SK-N-SH (cell line): ENCODE data around the gene LLGL2. TPM values are rescaled to one million over a fixed set of nuclear protein-coding genes. Genes with fewer than 3 reads are reported as not detected.

Experiments used
- CTCF ChIA-PET: fragments of 300-600, 350-600 bp; formaldehyde crosslinking; extraction: SDS; loops from one replicate; lab custom pipeline; 2021; lab: Yijun Ruan, JAX
- POLR2A ChIA-PET: fragments of 350-600 bp; sonication (Branson Sonifier 250); formaldehyde crosslinking; extraction: SDS; loops from one replicate; lab custom pipeline; 2020; ENCODE audit warnings: antibody characterized with exemption, inconsistent platforms; lab: Yijun Ruan, JAX
- DNase-seq: peaks from one replicate; pipeline ENCODE4 v3.0.0; 2012
- H2AFZ ChIP-seq: fragments of 200-600 bp; sonication (generic); 2 replicates; pipeline ENCODE4 v1.8.1; 2016; ENCODE audit warnings: antibody characterized with exemption, mild to moderate bottlenecking, low read depth
- H3F3A ChIP-seq: fragments of 200-600 bp; sonication (generic); replicated peaks from 2 replicates; pipeline ENCODE3; 2016; ENCODE audit warnings: antibody characterized with exemption, mild to moderate bottlenecking; ENCODE audit not compliant: insufficient read depth
- H3K27ac ChIP-seq, 2 experiments: fragments of 200-500 bp in 1 of 2; fragments of 200-600 bp in 1 of 2; sonication (Bioruptor generic) in 1 of 2; sonication (generic), shearing (Covaris generic) in 1 of 2; 2 replicates each; pipeline versions ENCODE4 v1.5.1 to v1.6.1; 2014 to 2016; ENCODE audit warnings: low read depth in 2 of 2, inconsistent platforms in 1 of 2, low read length in 1 of 2, mild to moderate bottlenecking in 1 of 2, mixed read lengths in 1 of 2
- H3K27me3 ChIP-seq: fragments of 200-600 bp; sonication (generic), shearing (Covaris generic); 2 replicates; pipeline ENCODE4 v1.6.1; 2016; ENCODE audit warnings: mixed run types; ENCODE audit not compliant: insufficient read depth
- H3K36me3 ChIP-seq, 2 experiments: fragments of 200-500 bp in 1 of 2; fragments of 200-600 bp in 1 of 2; sonication (Bioruptor generic) in 1 of 2; sonication (generic) in 1 of 2; replicated peaks in 1 of 2; 2 replicates each; pipeline versions ENCODE3 to v1.5.1; 2014 to 2016; ENCODE audit warnings: low read length in 1 of 2, mild to moderate bottlenecking in 1 of 2; ENCODE audit not compliant: insufficient read depth in 2 of 2, control insufficient read depth in 1 of 2
- H3K4me1 ChIP-seq, 2 experiments: fragments of 200-500 bp in 1 of 2; fragments of 200-600 bp in 1 of 2; sonication (Bioruptor generic) in 1 of 2; sonication (generic), shearing (Covaris generic) in 1 of 2; 2 replicates each; pipeline versions ENCODE4 v1.5.1 to v1.6.1; 2014 to 2016; ENCODE audit warnings: low read depth in 1 of 2, low read length in 1 of 2, mixed run types in 1 of 2; ENCODE audit not compliant: insufficient read depth in 2 of 2, control insufficient read depth in 1 of 2
- H3K4me2 ChIP-seq: fragments of 200-600 bp; sonication (generic), shearing (Covaris generic); 2 replicates; pipeline ENCODE4 v1.6.1; 2017; ENCODE audit warnings: mixed run types
- H3K4me3 ChIP-seq, 2 experiments: fragments of 200-500 bp in 1 of 2; fragments of 200-600 bp in 1 of 2; sonication (Bioruptor generic) in 1 of 2; sonication (generic), shearing (Covaris generic) in 1 of 2; 2 replicates each; pipeline versions ENCODE4 v1.5.1 to v1.8.1; 2014 to 2016; ENCODE audit warnings: low read depth in 2 of 2, inconsistent platforms in 1 of 2, low read length in 1 of 2, mild to moderate bottlenecking in 1 of 2, mixed read lengths in 1 of 2, moderate library complexity in 1 of 2
- H3K79me2 ChIP-seq: fragments of 200-600 bp; sonication (generic); 2 replicates; pipeline ENCODE4 v1.8.1; 2017; ENCODE audit warnings: mild to moderate bottlenecking; ENCODE audit not compliant: insufficient read depth
- H3K9ac ChIP-seq: fragments of 200-600 bp; sonication (generic); 2 replicates; pipeline ENCODE4 v1.6.1; 2017; ENCODE audit warnings: mixed run types
- H3K9me2 ChIP-seq: fragments of 200-600 bp; sonication (generic); 2 replicates; pipeline ENCODE4 v1.6.1; 2017; ENCODE audit warnings: mixed run types
- H3K9me3 ChIP-seq: fragments of 200-600 bp; sonication (generic); 2 replicates; pipeline ENCODE4 v1.6.1; 2017; ENCODE audit warnings: mixed run types, mild to moderate bottlenecking, moderate library complexity
- H4K20me1 ChIP-seq: fragments of 200-600 bp; sonication (generic); 2 replicates; pipeline ENCODE4 v1.6.1; 2017; ENCODE audit warnings: mild to moderate bottlenecking, mixed run types; ENCODE audit not compliant: insufficient read depth
- CTCF ChIP-seq: fragments of 200-600 bp; sonication (generic); IDR thresholded peaks from 2 replicates; pipeline ENCODE4 v1.6.1; 2017; ENCODE audit warnings: antibody characterized with exemption, mild to moderate bottlenecking, moderate library complexity
- EZH2phosphoT487 ChIP-seq: fragments of 200-600 bp; sonication (generic); IDR thresholded peaks from 2 replicates; pipeline ENCODE4 v1.6.1; 2017; ENCODE audit warnings: low read depth, mixed run types, mild to moderate bottlenecking, antibody characterized with exemption, moderate library complexity, borderline replicate concordance
- FOSL2 ChIP-seq: IDR thresholded peaks from 2 replicates; pipeline ENCODE4 v1.4.0; 2012; ENCODE audit warnings: low read depth, mild to moderate bottlenecking, moderate library complexity, borderline replicate concordance
- FOXM1 ChIP-seq: IDR thresholded peaks from 2 replicates; pipeline ENCODE4 v1.4.0; 2012; ENCODE audit warnings: low read depth, mild to moderate bottlenecking
- GABPA ChIP-seq: IDR thresholded peaks from 2 replicates; pipeline ENCODE4 v1.4.0; 2012; ENCODE audit warnings: low read depth, mild to moderate bottlenecking
- GATA2 ChIP-seq: sonication (generic); formaldehyde crosslinking; IDR thresholded peaks from 2 replicates; pipeline ENCODE4 v1.5.0; 2020; ENCODE audit warnings: mild to moderate bottlenecking, missing genetic modification reagents
- NRF1 ChIP-seq: IDR thresholded peaks from 2 replicates; pipeline ENCODE4 v1.6.1; 2012; ENCODE audit warnings: low read depth, mild to moderate bottlenecking, low read length
- PBX3 ChIP-seq: IDR thresholded peaks from 2 replicates; pipeline ENCODE4; 2012
- POLR2AphosphoS5 ChIP-seq: IDR thresholded peaks from 2 replicates; pipeline ENCODE4 v1.6.1; 2012; ENCODE audit warnings: low read depth, low read length
- RAD21 ChIP-seq: IDR thresholded peaks from 2 replicates; pipeline ENCODE4 v1.6.1; 2012; ENCODE audit warnings: mild to moderate bottlenecking, low read length
- RFX5 ChIP-seq: IDR thresholded peaks from 2 replicates; pipeline ENCODE4 v1.6.1; 2012; ENCODE audit warnings: mild to moderate bottlenecking, improper control_type of control experiment, low read length
- RXRA ChIP-seq: IDR thresholded peaks from 2 replicates; pipeline ENCODE4 v1.4.0; 2012; ENCODE audit warnings: low read depth, mild to moderate bottlenecking, borderline replicate concordance
- TEAD4 ChIP-seq: IDR thresholded peaks from 2 replicates; pipeline ENCODE4 v1.4.0; 2012; ENCODE audit warnings: mild to moderate bottlenecking, borderline replicate concordance; ENCODE audit not compliant: insufficient read depth
- WGBS: methylation state at CpG from one replicate; pipeline ENCODE4 v1.1.6; 2017; ENCODE audit warnings: low lambda C conversion rate; 5-methylcytosine and 5-hydroxymethylcytosine counted together
- polyA plus RNA-seq, 3 experiments: library from polyadenylated mRNA; depleted of rRNA; stranded (reverse); fragments of >200 nt; gene quantifications; 2 replicates each; pipeline ENCODE4 v1.2.3, GENCODE V29; 2012
- TF ChIP-seq, protein P1 (sequence below): IDR thresholded peaks from 2 replicates; pipeline ENCODE4 v1.4.0; 2012; ENCODE audit warnings: low read depth, borderline replicate concordance

LLGL2 gene
- polyA plus RNA-seq, 1 of the 3 experiments (the other 2 are of a cell fraction) = 6.7 TPM

DNA sequence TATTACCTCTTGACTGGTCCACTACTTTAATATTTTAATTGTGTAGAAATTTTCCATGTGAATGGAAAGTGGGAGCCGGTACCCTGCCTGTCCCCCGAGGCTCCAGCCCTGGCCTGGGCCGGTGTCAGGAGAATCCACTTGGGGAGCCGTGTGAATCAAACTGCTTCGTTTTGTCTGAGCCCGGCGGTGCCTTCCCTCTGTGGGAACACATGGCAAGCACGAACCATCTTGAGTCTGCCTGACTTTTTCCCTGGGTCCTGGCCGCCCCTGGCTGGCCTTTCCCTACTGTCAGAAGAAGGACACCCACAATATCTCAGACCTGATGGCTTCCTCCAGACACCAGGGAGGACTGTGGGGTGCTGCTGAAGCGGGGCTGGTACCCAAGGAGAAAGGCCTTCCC, 49.7 kb downstream of the LLGL2 start:
- Histone ChIP-seq H3K79me2 (no peaks in the 10 kb centered on the region), H3K27ac (no peak overlapping the region), H3K4me3 (no peak overlapping the region), H3K9ac (no peak overlapping the region), H3K4me1 (no peaks in the 10 kb centered on the region; a peak in 1 of 4 replicates), H2AFZ (no peak overlapping the region), H3K9me3 (no peaks in the 10 kb centered on the region), H3K4me2 (no peak overlapping the region), H3F3A (no peaks in the 10 kb centered on the region), H3K9me2 (no peaks in the 10 kb centered on the region), H3K36me3 (no peaks in the 10 kb centered on the region), H4K20me1 (no peaks in the 10 kb centered on the region), H3K27me3 (no peaks in the 10 kb centered on the region)
- ChIA-PET CTCF (interaction anchor here (0.9 to 2.2 kb wide), 2 partner anchors 22 to 58 kb away, joined by 3 to 7 read pairs; partner anchors contain the start of gene SMIM5), POLR2A (no interaction called here)
- TF ChIP-seq RFX5 (no peak), EZH2phosphoT487 (no peak), FOXM1 (no peak), GABPA (no peak), POLR2AphosphoS5 (no peak), FOSL2 (no peak), PBX3 (no peak), GATA2 (no peak), NRF1 (no peak), RAD21 (no peak), CTCF (no peak), RXRA (no peak)
- TF ChIP-seq, protein P1, sequence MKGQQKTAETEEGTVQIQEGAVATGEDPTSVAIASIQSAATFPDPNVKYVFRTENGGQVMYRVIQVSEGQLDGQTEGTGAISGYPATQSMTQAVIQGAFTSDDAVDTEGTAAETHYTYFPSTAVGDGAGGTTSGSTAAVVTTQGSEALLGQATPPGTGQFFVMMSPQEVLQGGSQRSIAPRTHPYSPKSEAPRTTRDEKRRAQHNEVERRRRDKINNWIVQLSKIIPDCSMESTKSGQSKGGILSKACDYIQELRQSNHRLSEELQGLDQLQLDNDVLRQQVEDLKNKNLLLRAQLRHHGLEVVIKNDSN = no peak
- DNase-seq = no peak
- WGBS = 79% methylated on average over 10 of the region's 10 CpGs

DNA sequence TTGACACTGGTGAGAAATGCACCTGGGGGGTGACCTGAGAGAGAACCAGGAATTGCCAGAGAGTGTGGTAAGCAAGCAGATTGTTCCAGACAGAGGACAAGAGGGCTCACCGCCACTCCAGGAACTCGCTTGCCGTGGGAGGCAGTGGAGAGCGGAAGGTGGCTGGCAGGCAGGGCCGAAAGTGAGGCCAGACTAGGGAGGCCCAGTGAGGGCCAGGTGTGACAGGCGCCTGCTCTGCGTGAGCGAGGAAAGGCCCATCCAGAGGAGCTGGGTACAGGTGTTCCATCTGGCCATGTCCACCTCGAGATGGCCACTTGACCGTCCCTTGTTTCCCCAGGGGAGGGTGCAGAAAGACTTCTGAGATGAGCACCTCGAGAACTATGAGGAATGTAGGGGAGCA, 50.2 kb downstream of the LLGL2 start:
- no peaks in the 10 kb centered on the region for H3K9me3 ChIP-seq
- no peak overlapping the region for H3K4me2 ChIP-seq
- no peak overlapping the region for H3K27ac ChIP-seq
- no peaks in the 10 kb centered on the region for H3F3A ChIP-seq
- H3K9me2 ChIP-seq = no peaks in the 10 kb centered on the region
- TF ChIP-seq TEAD4 = no peak
- no peaks in the 10 kb centered on the region; a peak in 1 of 4 replicates for H3K4me1 ChIP-seq
- H4K20me1 ChIP-seq = no peaks in the 10 kb centered on the region
- 77% methylated on average over 11 of the region's 11 CpGs for WGBS
- no peak overlapping the region for H2AFZ ChIP-seq
- H3K27me3 ChIP-seq = no peaks in the 10 kb centered on the region
- no peaks in the 10 kb centered on the region for H3K36me3 ChIP-seq
- no peak overlapping the region for H3K9ac ChIP-seq
- no peak overlapping the region for H3K4me3 ChIP-seq
- DNase-seq = no peak
- ChIA-PET POLR2A (no interaction called here), CTCF (interaction anchor here (2.2 kb wide), 1 partner anchor 57 kb away, joined by 7 read pairs; the partner anchor contains the start of gene SMIM5)
- no peaks in the 10 kb centered on the region for H3K79me2 ChIP-seq
